Pancreas (tissue), 10 donors: ENCODE measurements around the gene TMEM131. TPM values are rescaled to one million over a fixed set of nuclear protein-coding genes. Genes with fewer than 3 reads are reported as not detected.
"Not testable (repeated sequence)": the region's sequence is repeated elsewhere in the genome, so short reads cannot be mapped to it uniquely, and the experiment has no call there.

Experiments used
- ATAC-seq, 4 donors: fragments of 200-7000 bp; cut with Tn5 transposase; one replicate each; pipeline versions ENCODE4 v1.8.0 to v1.9.1; 2020; ENCODE audit warnings: mild to moderate bottlenecking in 4 of 4, moderate library complexity in 4 of 4
- DNase-seq, 6 donors: peaks; one replicate each; pipeline ENCODE4 v3.0.0-alpha.2; 2020
- FAIRE-seq: peaks from 2 replicates; lab custom pipeline; 2012; peaks lifted over from hg19 to GRCh38; lab: Jason Lieb, UNC
- H3K27ac ChIP-seq, 4 donors: fragments of 200-600 bp; sonication (generic); 1 replicate in 3 of 4; 2 replicates in 1 of 4; pipeline versions ENCODE4 v1.5.0 to v1.8.0; 2020
- H3K27me3 ChIP-seq, 4 donors: fragments of 200-600 bp; one replicate each; pipeline ENCODE4 v1.8.0; 2021
- H3K36me3 ChIP-seq, 3 donors: fragments of 200-600 bp; sonication (generic) in 1 of 3; one replicate each; pipeline versions ENCODE4 v1.5.0 to v1.8.0; 2020 to 2021
- H3K4me1 ChIP-seq, 3 donors: fragments of 200-600 bp; one replicate each; pipeline ENCODE4 v1.8.0; 2021
- H3K4me3 ChIP-seq, 4 donors: fragments of 200-600 bp; sonication (generic) in 2 of 4; one replicate each; pipeline versions ENCODE4 v1.5.0 to v1.8.0; 2020 to 2021
- H3K9me3 ChIP-seq, 4 donors: fragments of 200-600 bp; one replicate each; pipeline ENCODE4 v1.8.0; 2021
- CTCF ChIP-seq, 4 donors: fragments of 200-600 bp; sonication (generic) in 3 of 4; IDR thresholded peaks; one replicate each; pipeline versions ENCODE4 v1.5.0 to v1.8.0; 2021; ENCODE audit warnings: antibody characterized with exemption in 4 of 4
- WGBS, 2 donors: extraction: QIAGEN DNeasy Blood & Tissue Kit; methylation state at CpG; one replicate each; pipeline ENCODE4 v1.1.7; 2013; 5-methylcytosine and 5-hydroxymethylcytosine counted together
- intact Hi-C, 3 donors: fragments of 100-400 bp; cut with DNase I; formaldehyde crosslinking; loops; one replicate each; pipeline versions ENCODE4 v1.11.1 to v1.14.2; 2022
- polyA plus RNA-seq, 2 donors: library from polyadenylated mRNA; stranded (reverse); fragments of 200-250 nt; gene quantifications; one replicate each; pipeline ENCODE4 v1.2.3, GENCODE V29; 2013
- total RNA-seq, 6 donors: library from RNA; stranded (reverse); fragmentation: NEBNext Ultra II Directional in 4 of 6; extraction: Animal tissue kit (Norgen Biotek cat#: 25700) in 4 of 6; gene quantifications; one replicate each; pipeline versions ENCODE4 v1.2.1 to v1.2.4, GENCODE V29; 2021 to 2023
- donor health status: healthy with polysubstance abuse.
- donor health status: DM: no; HTN: no; CAD: no; lungs with moderate emphysema.
- donor health status: DM: no; HTN: no; CAD: no.
- donor health status: control.
- donor health status: control.
- donor health status: Bipolar disorder and iron deficiency.
- donor health status: DM: yes; HTN: yes; CAD: no.
- donor health status: DM: no; HTN: no; CAD: no.
- donor health status: DM: no; HTN: no; CAD: no.
- donor health status: DM: yes; HTN: yes; CAD: no.

Gene TMEM131
- total and polyA plus RNA-seq, 8 donors: 8.1 to 26.5 (median 19.4) TPM

- intact Hi-C loops: no loop called here
Observed at GRCh38 chr2:97963880-97964279, 31.9 kb downstream of the TMEM131 start.

GRCh38 chr2:97963079-97963406, 32.7 kb downstream of the TMEM131 start:
- no peak for ATAC-seq
- peaks cover 8 to 40% (median 20%) of the 10 kb centered on the region in 3 donors for H3K4me1 ChIP-seq
- intact Hi-C loops: no loop called here
- no peaks in the 10 kb centered on the region for H3K9me3 ChIP-seq
- no peak for FAIRE-seq
- H3K36me3 ChIP-seq: no peaks in the 10 kb centered on the region
- peak overlapping the region in 1 of 4 donors; percentile 69 for H3K27ac ChIP-seq
- no peak for DNase-seq
- H3K27me3 ChIP-seq: no peaks in the 10 kb centered on the region
- H3K4me3 ChIP-seq: no peak overlapping the region
- TF ChIP-seq CTCF (IDR thresholded peaks at IDR 0.05): no peak

More at GRCh38 chr2:97963880-97964279, 31.9 kb downstream of the TMEM131 start:
- 11 to 27% methylated on average over 1 of the region's 1 CpG for WGBS, 2 donors
- TF ChIP-seq CTCF (IDR thresholded peaks at IDR 0.05): no peak
- Histone ChIP-seq H3K27ac (peak overlapping the region in 2 of 4 donors; percentile 65 to 69), H3K4me1 (peaks cover 8 to 42% (median 20%) of the 10 kb centered on the region in 3 donors), H3K36me3 (no peaks in the 10 kb centered on the region), H3K9me3 (no peaks in the 10 kb centered on the region), H3K4me3 (no peak overlapping the region), H3K27me3 (no peaks in the 10 kb centered on the region)
- ATAC-seq: peak in 3 of 4 donors; percentile 23 to 60 (median 59)
- no peak for DNase-seq
- no peak for FAIRE-seq

- no peak overlapping the region for H3K4me3 ChIP-seq
- 72 to 94% methylated on average over 5 of the region's 5 CpGs for WGBS, 2 donors
- FAIRE-seq (no peak), ATAC-seq (no peak), DNase-seq (no peak)
- H3K9me3 ChIP-seq: no peaks in the 10 kb centered on the region
- no peaks in the 10 kb centered on the region for H3K36me3 ChIP-seq
- intact Hi-C loops: no loop called here
- H3K27me3 ChIP-seq: no peaks in the 10 kb centered on the region
- H3K4me1 ChIP-seq: peaks cover 8 to 27% (median 12%) of the 10 kb centered on the region in 3 donors
- H3K27ac ChIP-seq: no peak overlapping the region
- no peak for TF ChIP-seq CTCF (IDR thresholded peaks at IDR 0.05)
Observed at GRCh38 chr2:97961534-97961933, 34.2 kb downstream of the TMEM131 start.

GRCh38 chr2:97958184-97958583, 37.6 kb downstream of the TMEM131 start:
- peaks cover 0 to 4% (median 0%) of the 10 kb centered on the region in 3 donors for H3K4me1 ChIP-seq
- no peak for TF ChIP-seq CTCF (IDR thresholded peaks at IDR 0.05)
- no peaks in the 10 kb centered on the region for H3K27me3 ChIP-seq
- 59 to 63% methylated on average over 2 of the region's 2 CpGs for whole genome bisulfite sequencing, 2 donors
- DNase-seq (no peak), ATAC-seq (no peak), FAIRE-seq (no peak)
- no peak overlapping the region for H3K4me3 ChIP-seq
- H3K36me3 ChIP-seq: no peaks in the 10 kb centered on the region
- intact Hi-C loops: no loop called here
- no peaks in the 10 kb centered on the region for H3K9me3 ChIP-seq
- no peak overlapping the region for H3K27ac ChIP-seq

GRCh38 chr2:97957432-97958183, 38.1 kb downstream of the TMEM131 start:
- WGBS, 2 donors: 80 to 85% methylated on average over 5 of the region's 5 CpGs
- no peak for DNase-seq
- H3K27me3 ChIP-seq: no peaks in the 10 kb centered on the region
- peaks cover 0 to 1% (median 0%) of the 10 kb centered on the region in 3 donors for H3K4me1 ChIP-seq
- H3K9me3 ChIP-seq: no peaks in the 10 kb centered on the region
- no peaks in the 10 kb centered on the region for H3K36me3 ChIP-seq
- FAIRE-seq: no peak
- ATAC-seq: peak in 1 of 4 donors; percentile 18
- intact Hi-C loops: no loop called here
- no peak for TF ChIP-seq CTCF (IDR thresholded peaks at IDR 0.05)
- H3K4me3 ChIP-seq: no peak overlapping the region
- H3K27ac ChIP-seq: no peak overlapping the region

- H3K9me3 ChIP-seq, H3K4me1 ChIP-seq, H3K27me3 ChIP-seq, H3K4me3 ChIP-seq, FAIRE-seq, ATAC-seq, intact Hi-C loops, H3K27ac ChIP-seq, H3K36me3 ChIP-seq, DNase-seq: not testable (repeated sequence)
- WGBS, 2 donors: 89 to 99% methylated on average over 12 to 13 of the region's 13 CpGs
Observed at GRCh38 chr2:97956753-97957152, 39.0 kb downstream of the TMEM131 start.
